ENCODE data around the gene THSD7A. TPM values are rescaled to one million over a fixed set of nuclear protein-coding genes. Genes with fewer than 3 reads are reported as not detected.

THSD7A gene, protein sequence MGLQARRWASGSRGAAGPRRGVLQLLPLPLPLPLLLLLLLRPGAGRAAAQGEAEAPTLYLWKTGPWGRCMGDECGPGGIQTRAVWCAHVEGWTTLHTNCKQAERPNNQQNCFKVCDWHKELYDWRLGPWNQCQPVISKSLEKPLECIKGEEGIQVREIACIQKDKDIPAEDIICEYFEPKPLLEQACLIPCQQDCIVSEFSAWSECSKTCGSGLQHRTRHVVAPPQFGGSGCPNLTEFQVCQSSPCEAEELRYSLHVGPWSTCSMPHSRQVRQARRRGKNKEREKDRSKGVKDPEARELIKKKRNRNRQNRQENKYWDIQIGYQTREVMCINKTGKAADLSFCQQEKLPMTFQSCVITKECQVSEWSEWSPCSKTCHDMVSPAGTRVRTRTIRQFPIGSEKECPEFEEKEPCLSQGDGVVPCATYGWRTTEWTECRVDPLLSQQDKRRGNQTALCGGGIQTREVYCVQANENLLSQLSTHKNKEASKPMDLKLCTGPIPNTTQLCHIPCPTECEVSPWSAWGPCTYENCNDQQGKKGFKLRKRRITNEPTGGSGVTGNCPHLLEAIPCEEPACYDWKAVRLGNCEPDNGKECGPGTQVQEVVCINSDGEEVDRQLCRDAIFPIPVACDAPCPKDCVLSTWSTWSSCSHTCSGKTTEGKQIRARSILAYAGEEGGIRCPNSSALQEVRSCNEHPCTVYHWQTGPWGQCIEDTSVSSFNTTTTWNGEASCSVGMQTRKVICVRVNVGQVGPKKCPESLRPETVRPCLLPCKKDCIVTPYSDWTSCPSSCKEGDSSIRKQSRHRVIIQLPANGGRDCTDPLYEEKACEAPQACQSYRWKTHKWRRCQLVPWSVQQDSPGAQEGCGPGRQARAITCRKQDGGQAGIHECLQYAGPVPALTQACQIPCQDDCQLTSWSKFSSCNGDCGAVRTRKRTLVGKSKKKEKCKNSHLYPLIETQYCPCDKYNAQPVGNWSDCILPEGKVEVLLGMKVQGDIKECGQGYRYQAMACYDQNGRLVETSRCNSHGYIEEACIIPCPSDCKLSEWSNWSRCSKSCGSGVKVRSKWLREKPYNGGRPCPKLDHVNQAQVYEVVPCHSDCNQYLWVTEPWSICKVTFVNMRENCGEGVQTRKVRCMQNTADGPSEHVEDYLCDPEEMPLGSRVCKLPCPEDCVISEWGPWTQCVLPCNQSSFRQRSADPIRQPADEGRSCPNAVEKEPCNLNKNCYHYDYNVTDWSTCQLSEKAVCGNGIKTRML (N-terminal part only)
- total RNA-seq (2022; extraction: Qiagen RNA extraction) = 1.3 to 2.7 TPM (median 2.2 TPM) in 5 replicates

DNA sequence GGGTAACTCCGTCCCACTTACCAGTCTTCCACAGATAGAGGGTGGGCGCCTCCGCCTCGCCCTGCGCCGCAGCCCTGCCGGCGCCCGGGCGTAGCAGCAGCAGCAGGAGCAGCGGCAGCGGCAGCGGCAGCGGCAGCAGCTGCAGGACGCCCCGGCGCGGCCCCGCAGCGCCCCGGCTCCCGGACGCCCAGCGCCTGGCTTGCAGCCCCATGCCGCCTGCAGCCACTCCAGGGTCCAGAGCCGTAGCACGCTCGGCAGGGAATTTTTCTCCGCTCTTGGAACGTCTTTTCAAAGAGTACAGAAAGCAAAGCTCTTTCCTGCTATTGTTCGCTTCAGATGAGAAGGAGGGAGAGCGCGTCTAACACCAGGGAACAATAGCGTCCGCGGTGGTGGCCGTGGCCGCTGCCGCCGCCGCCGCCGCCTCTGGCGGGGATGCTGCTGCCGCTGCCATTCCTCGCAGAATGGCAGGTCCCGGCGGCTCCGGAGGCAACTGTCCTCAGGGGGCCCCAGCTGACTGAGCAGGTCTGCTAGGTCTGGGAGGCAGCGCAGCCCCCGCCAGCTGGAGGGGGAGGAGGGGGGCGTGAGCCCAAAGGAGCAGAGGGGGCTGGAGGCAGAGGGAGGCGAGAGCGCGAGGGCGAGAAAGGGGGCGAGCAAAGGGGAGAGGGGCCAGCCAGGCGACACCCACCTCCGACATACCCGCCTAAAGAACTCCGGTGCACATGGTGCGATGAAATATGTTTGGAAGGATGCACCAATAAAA is at the start of gene THSD7A:
THSD7A (minus strand) TSS at position 463 of the 760 bp plus-strand sequence; CDS start at position 211, 252 bp downstream.

All from A549 treated with Hydrocortisone at 1 μM for 4 hours (cell line).